ENCODE results near the gene CELF4.

Gene CELF4

GRCh38 chr18:37574113-37574512 is 8.5 kb upstream of the CELF4 start:
- no peak overlapping the region for H3K27ac ChIP-seq (ENCODE audit: low read depth in 2 of 2, low read length in 2 of 2)
- H3K27me3 ChIP-seq (ENCODE audit: control insufficient read depth in 2 of 2, insufficient read depth in 2 of 2, low read length in 2 of 2), result peaks cover 0 to 2% of the 10 kb centered on the region in 2 donors
- no peak overlapping the region for H3K9ac ChIP-seq (ENCODE audit: low read depth in 1 of 2, low read length in 2 of 2)
- H3K4me3 ChIP-seq (ENCODE audit: low read length in 2 of 2), result no peak overlapping the region
- H3K36me3 ChIP-seq (ENCODE audit: control insufficient read depth in 2 of 2, insufficient read depth in 2 of 2, low read length in 2 of 2), result no peaks in the 10 kb centered on the region
- no peaks in the 10 kb centered on the region for H3K4me1 ChIP-seq (ENCODE audit: control insufficient read depth in 2 of 2, insufficient read depth in 2 of 2, low read length in 2 of 2)
- no peaks in the 10 kb centered on the region for H3K9me3 ChIP-seq (ENCODE audit: control insufficient read depth in 2 of 2, low read length in 2 of 2)

- Histone ChIP-seq H3K4me3 (ENCODE audit: low read length in 2 of 2) (no peak overlapping the region), H3K4me1 (ENCODE audit: control insufficient read depth in 2 of 2, insufficient read depth in 2 of 2, low read length in 2 of 2) (no peaks in the 10 kb centered on the region), H3K9me3 (ENCODE audit: control insufficient read depth in 2 of 2, low read length in 2 of 2) (no peaks in the 10 kb centered on the region), H3K27ac (ENCODE audit: low read depth in 2 of 2, low read length in 2 of 2) (no peak overlapping the region), H3K27me3 (ENCODE audit: control insufficient read depth in 2 of 2, insufficient read depth in 2 of 2, low read length in 2 of 2) (peaks cover 5 to 13% of the 10 kb centered on the region in 2 donors), H3K36me3 (ENCODE audit: control insufficient read depth in 2 of 2, insufficient read depth in 2 of 2, low read length in 2 of 2) (no peaks in the 10 kb centered on the region), H3K9ac (ENCODE audit: low read depth in 1 of 2, low read length in 2 of 2) (no peak overlapping the region)
Measured at GRCh38 chr18:37572736-37573135, 7.1 kb upstream of the CELF4 start.

- Histone ChIP-seq H3K36me3 (ENCODE audit: control insufficient read depth in 2 of 2, insufficient read depth in 2 of 2, low read length in 2 of 2) (no peaks in the 10 kb centered on the region), H3K9ac (ENCODE audit: low read depth in 1 of 2, low read length in 2 of 2) (no peak overlapping the region), H3K4me3 (ENCODE audit: low read length in 2 of 2) (no peak overlapping the region), H3K27ac (ENCODE audit: low read depth in 2 of 2, low read length in 2 of 2) (no peak overlapping the region), H3K9me3 (ENCODE audit: control insufficient read depth in 2 of 2, low read length in 2 of 2) (no peaks in the 10 kb centered on the region), H3K27me3 (ENCODE audit: control insufficient read depth in 2 of 2, insufficient read depth in 2 of 2, low read length in 2 of 2) (peaks cover 8 to 17% of the 10 kb centered on the region in 2 donors), H3K4me1 (ENCODE audit: control insufficient read depth in 2 of 2, insufficient read depth in 2 of 2, low read length in 2 of 2) (no peaks in the 10 kb centered on the region)
Measured at GRCh38 chr18:37571266-37571665, 5.7 kb upstream of the CELF4 start.

GRCh38 chr18:37570336-37570930 is 4.8 kb upstream of the CELF4 start:
- Histone ChIP-seq H3K36me3 (ENCODE audit: control insufficient read depth in 2 of 2, insufficient read depth in 2 of 2, low read length in 2 of 2) (no peaks in the 10 kb centered on the region), H3K4me3 (ENCODE audit: low read length in 2 of 2) (no peak overlapping the region), H3K27ac (ENCODE audit: low read depth in 2 of 2, low read length in 2 of 2) (no peak overlapping the region), H3K27me3 (ENCODE audit: control insufficient read depth in 2 of 2, insufficient read depth in 2 of 2, low read length in 2 of 2) (peaks cover 10 to 19% of the 10 kb centered on the region in 2 donors), H3K9ac (ENCODE audit: low read depth in 1 of 2, low read length in 2 of 2) (no peak overlapping the region), H3K4me1 (ENCODE audit: control insufficient read depth in 2 of 2, insufficient read depth in 2 of 2, low read length in 2 of 2) (no peaks in the 10 kb centered on the region), H3K9me3 (ENCODE audit: control insufficient read depth in 2 of 2, low read length in 2 of 2) (no peaks in the 10 kb centered on the region)

GRCh38 chr18:37568671-37569070 is 3.1 kb upstream of the CELF4 start:
- Histone ChIP-seq H3K9ac (ENCODE audit: low read depth in 1 of 2, low read length in 2 of 2) (no peak overlapping the region), H3K27me3 (ENCODE audit: control insufficient read depth in 2 of 2, insufficient read depth in 2 of 2, low read length in 2 of 2) (peaks cover 17 to 31% of the 10 kb centered on the region in 2 donors), H3K36me3 (ENCODE audit: control insufficient read depth in 2 of 2, insufficient read depth in 2 of 2, low read length in 2 of 2) (no peaks in the 10 kb centered on the region), H3K4me1 (ENCODE audit: control insufficient read depth in 2 of 2, insufficient read depth in 2 of 2, low read length in 2 of 2) (peaks cover 0 to 2% of the 10 kb centered on the region in 2 donors), H3K4me3 (ENCODE audit: low read length in 2 of 2) (no peak overlapping the region), H3K9me3 (ENCODE audit: control insufficient read depth in 2 of 2, low read length in 2 of 2) (no peaks in the 10 kb centered on the region), H3K27ac (ENCODE audit: low read depth in 2 of 2, low read length in 2 of 2) (no peak overlapping the region)

- H3K4me1 ChIP-seq (ENCODE audit: control insufficient read depth in 2 of 2, insufficient read depth in 2 of 2, low read length in 2 of 2), result peaks cover 0 to 2% of the 10 kb centered on the region in 2 donors
- no peak overlapping the region for H3K9ac ChIP-seq (ENCODE audit: low read depth in 1 of 2, low read length in 2 of 2)
- no peaks in the 10 kb centered on the region for H3K36me3 ChIP-seq (ENCODE audit: control insufficient read depth in 2 of 2, insufficient read depth in 2 of 2, low read length in 2 of 2)
- H3K9me3 ChIP-seq (ENCODE audit: control insufficient read depth in 2 of 2, low read length in 2 of 2), result no peaks in the 10 kb centered on the region
- H3K4me3 ChIP-seq (ENCODE audit: low read length in 2 of 2), result no peak overlapping the region
- H3K27ac ChIP-seq (ENCODE audit: low read depth in 2 of 2, low read length in 2 of 2), result no peak overlapping the region
- peaks cover 17 to 32% of the 10 kb centered on the region in 2 donors for H3K27me3 ChIP-seq (ENCODE audit: control insufficient read depth in 2 of 2, insufficient read depth in 2 of 2, low read length in 2 of 2)
Measured at GRCh38 chr18:37567994-37568359, 2.4 kb upstream of the CELF4 start.

GRCh38 chr18:37567061-37567993 is 1.7 kb upstream of the CELF4 start:
- H3K27ac ChIP-seq (ENCODE audit: low read depth in 2 of 2, low read length in 2 of 2), result no peak overlapping the region
- H3K4me3 ChIP-seq (ENCODE audit: low read length in 2 of 2), result peak overlapping the region; percentile 30 to 41
- H3K9ac ChIP-seq (ENCODE audit: low read depth in 1 of 2, low read length in 2 of 2), result no peak overlapping the region
- H3K9me3 ChIP-seq (ENCODE audit: control insufficient read depth in 2 of 2, low read length in 2 of 2), result no peaks in the 10 kb centered on the region
- H3K36me3 ChIP-seq (ENCODE audit: control insufficient read depth in 2 of 2, insufficient read depth in 2 of 2, low read length in 2 of 2), result no peaks in the 10 kb centered on the region
- peaks cover 0 to 2% of the 10 kb centered on the region in 2 donors for H3K4me1 ChIP-seq (ENCODE audit: control insufficient read depth in 2 of 2, insufficient read depth in 2 of 2, low read length in 2 of 2)
- H3K27me3 ChIP-seq (ENCODE audit: control insufficient read depth in 2 of 2, insufficient read depth in 2 of 2, low read length in 2 of 2), result peaks cover 17 to 30% of the 10 kb centered on the region in 2 donors

GRCh38 chr18:37566479-37567060 is 972 bp upstream of the CELF4 start:
- H3K36me3 ChIP-seq (ENCODE audit: control insufficient read depth in 2 of 2, insufficient read depth in 2 of 2, low read length in 2 of 2), result no peaks in the 10 kb centered on the region
- H3K4me3 ChIP-seq (ENCODE audit: low read length in 2 of 2), result peak overlapping the region; percentile 30 to 41
- H3K9me3 ChIP-seq (ENCODE audit: control insufficient read depth in 2 of 2, low read length in 2 of 2), result no peaks in the 10 kb centered on the region
- H3K27ac ChIP-seq (ENCODE audit: low read depth in 2 of 2, low read length in 2 of 2), result no peak overlapping the region
- peaks cover 17 to 30% of the 10 kb centered on the region in 2 donors for H3K27me3 ChIP-seq (ENCODE audit: control insufficient read depth in 2 of 2, insufficient read depth in 2 of 2, low read length in 2 of 2)
- peaks cover 0 to 2% of the 10 kb centered on the region in 2 donors for H3K4me1 ChIP-seq (ENCODE audit: control insufficient read depth in 2 of 2, insufficient read depth in 2 of 2, low read length in 2 of 2)
- no peak overlapping the region for H3K9ac ChIP-seq (ENCODE audit: low read depth in 1 of 2, low read length in 2 of 2)

GRCh38 chr18:37565977-37566478 is 430 bp upstream of the CELF4 start:
- Histone ChIP-seq H3K27ac (ENCODE audit: low read depth in 2 of 2, low read length in 2 of 2) (no peak overlapping the region), H3K9ac (ENCODE audit: low read depth in 1 of 2, low read length in 2 of 2) (no peak overlapping the region), H3K4me3 (ENCODE audit: low read length in 2 of 2) (peak overlapping the region; percentile 47 to 54), H3K27me3 (ENCODE audit: control insufficient read depth in 2 of 2, insufficient read depth in 2 of 2, low read length in 2 of 2) (peaks cover 17 to 34% of the 10 kb centered on the region in 2 donors), H3K9me3 (ENCODE audit: control insufficient read depth in 2 of 2, low read length in 2 of 2) (no peaks in the 10 kb centered on the region), H3K36me3 (ENCODE audit: control insufficient read depth in 2 of 2, insufficient read depth in 2 of 2, low read length in 2 of 2) (no peaks in the 10 kb centered on the region), H3K4me1 (ENCODE audit: control insufficient read depth in 2 of 2, insufficient read depth in 2 of 2, low read length in 2 of 2) (peaks cover 0 to 2% of the 10 kb centered on the region in 2 donors)

- H3K4me1 ChIP-seq (ENCODE audit: control insufficient read depth in 2 of 2, insufficient read depth in 2 of 2, low read length in 2 of 2), result peaks cover 0 to 2% of the 10 kb centered on the region in 2 donors
- no peak overlapping the region for H3K27ac ChIP-seq (ENCODE audit: low read depth in 2 of 2, low read length in 2 of 2)
- no peak overlapping the region for H3K4me3 ChIP-seq (ENCODE audit: low read length in 2 of 2)
- H3K9ac ChIP-seq (ENCODE audit: low read depth in 1 of 2, low read length in 2 of 2), result no peak overlapping the region
- H3K27me3 ChIP-seq (ENCODE audit: control insufficient read depth in 2 of 2, insufficient read depth in 2 of 2, low read length in 2 of 2), result peaks cover 17 to 36% of the 10 kb centered on the region in 2 donors
- no peaks in the 10 kb centered on the region for H3K36me3 ChIP-seq (ENCODE audit: control insufficient read depth in 2 of 2, insufficient read depth in 2 of 2, low read length in 2 of 2)
- no peaks in the 10 kb centered on the region for H3K9me3 ChIP-seq (ENCODE audit: control insufficient read depth in 2 of 2, low read length in 2 of 2)
Measured at GRCh38 chr18:37564711-37565100, 892 bp downstream of the CELF4 start.

Measured in mucosa of rectum (tissue), 2 donors.